SK-N-SH treated with all-trans-retinoic acid at 6 μM for 48 hours (cell line): ENCODE measurements around the gene PEPD.

Experiments used
- ATAC-seq: fragments of 200-7000 bp; cut with Tn5 transposase; 3 replicates; pipeline ENCODE4 v1.9.1; 2020; ENCODE audit warnings: mild to moderate bottlenecking, moderate library complexity
- ARNTL ChIP-seq: fragments of 450-650 bp; formaldehyde crosslinking; IDR thresholded peaks from 2 replicates; pipeline ENCODE4 v1.5.0; 2020; ENCODE audit warnings: low read depth, mild to moderate bottlenecking, moderate library complexity, borderline replicate concordance
- BACH2 ChIP-seq: fragments of 250-450 bp; sonication (Bioruptor Pico); IDR thresholded peaks from 2 replicates; pipeline ENCODE4 v1.9.0; 2021; ENCODE audit warnings: mild to moderate bottlenecking, borderline replicate concordance
- CREB5 ChIP-seq: fragments of 250-450 bp; sonication (Bioruptor Pico); IDR thresholded peaks from 2 replicates; pipeline ENCODE4 v1.5.1; 2020; ENCODE audit warnings: low read depth, mild to moderate bottlenecking, moderate library complexity
- CSDC2 ChIP-seq: fragments of 250-450 bp; sonication (Bioruptor Pico); IDR thresholded peaks from 2 replicates; pipeline ENCODE4 v1.5.0; 2020; ENCODE audit warnings: mild to moderate bottlenecking, moderate library complexity
- ESRRG ChIP-seq: fragments of 250-450 bp; sonication (Bioruptor Pico); IDR thresholded peaks from 2 replicates; pipeline ENCODE4 v1.6.1; 2021; ENCODE audit warnings: mild to moderate bottlenecking
- GLIS3 ChIP-seq: fragments of 250-450 bp; sonication (Bioruptor Pico); IDR thresholded peaks from 2 replicates; pipeline ENCODE4 v1.5.0; 2020; ENCODE audit warnings: mild to moderate bottlenecking, moderate library complexity
- ISL1 ChIP-seq: fragments of 250-450 bp; sonication (Bioruptor Pico); IDR thresholded peaks from 2 replicates; pipeline ENCODE4 v2.1.2; 2022; ENCODE audit warnings: mild to moderate bottlenecking, moderate library complexity
- OSR1 ChIP-seq: fragments of 250-450 bp; sonication (Bioruptor Pico); IDR thresholded peaks from 2 replicates; pipeline ENCODE4 v1.8.0; 2022; ENCODE audit warnings: moderate library complexity, mild to moderate bottlenecking, inconsistent platforms
- PATZ1 ChIP-seq: fragments of 250-450 bp; sonication (Bioruptor Pico); IDR thresholded peaks from 2 replicates; pipeline ENCODE4 v1.8.0; 2020; ENCODE audit warnings: mild to moderate bottlenecking, moderate library complexity, borderline replicate concordance
- PPARA ChIP-seq: fragments of 250-450 bp; sonication (Bioruptor Pico); IDR thresholded peaks from 2 replicates; pipeline ENCODE4 v1.5.0; 2020; ENCODE audit warnings: mild to moderate bottlenecking, borderline replicate concordance
- RARB ChIP-seq: fragments of 250-450 bp; sonication (Bioruptor Pico); IDR thresholded peaks from 2 replicates; pipeline ENCODE4 v1.8.0; 2021; ENCODE audit warnings: mild to moderate bottlenecking, moderate library complexity
- SNAI2 ChIP-seq: fragments of 250-450 bp; sonication (Bioruptor Pico); IDR thresholded peaks from 2 replicates; pipeline ENCODE4 v1.5.0; 2020; ENCODE audit warnings: mild to moderate bottlenecking, moderate library complexity
- TCF4 ChIP-seq: fragments of 250-450 bp; sonication (Bioruptor Pico); IDR thresholded peaks from 2 replicates; pipeline ENCODE4 v1.8.0; 2021; ENCODE audit warnings: mild to moderate bottlenecking, moderate library complexity, borderline replicate concordance
- TOX ChIP-seq: fragments of 250-450 bp; sonication (Bioruptor Pico); IDR thresholded peaks from 2 replicates; pipeline ENCODE4 v1.8.0; 2021; ENCODE audit warnings: mild to moderate bottlenecking, moderate library complexity, borderline replicate concordance
- ZC3H10 ChIP-seq: fragments of 250-450 bp; sonication (Bioruptor Pico); IDR thresholded peaks from 2 replicates; pipeline ENCODE4 v1.5.1; 2021; ENCODE audit warnings: mild to moderate bottlenecking, moderate library complexity
- ZFP30 ChIP-seq: fragments of 450-650 bp; formaldehyde crosslinking; IDR thresholded peaks from 2 replicates; pipeline ENCODE4 v1.5.0; 2022; ENCODE audit warnings: mild to moderate bottlenecking, moderate library complexity
- ZNF565 ChIP-seq: fragments of 450-650 bp; formaldehyde crosslinking; conservative IDR thresholded peaks from 2 replicates; pipeline ENCODE4 v1.5.0; 2020; ENCODE audit warnings: low read depth, mild to moderate bottlenecking, moderate library complexity
- ZNF70 ChIP-seq: fragments of 450-650 bp; formaldehyde crosslinking; IDR thresholded peaks from 2 replicates; pipeline ENCODE4 v1.5.0; 2020; ENCODE audit warnings: mild to moderate bottlenecking, moderate library complexity
- TF ChIP-seq, protein P1 (sequence below): fragments of 250-450 bp; sonication (Bioruptor Pico); IDR thresholded peaks from 2 replicates; pipeline ENCODE4 v1.5.0; 2020; ENCODE audit warnings: mild to moderate bottlenecking, moderate library complexity
- TF ChIP-seq, protein P2 (sequence below): fragments of 250-450 bp; sonication (Bioruptor Pico); IDR thresholded peaks from 2 replicates; pipeline ENCODE4 v1.5.1; 2021; ENCODE audit warnings: mild to moderate bottlenecking, moderate library complexity
- TF ChIP-seq, protein P3 (sequence below): fragments of 250-450 bp; sonication (Bioruptor Pico); IDR thresholded peaks from 2 replicates; pipeline ENCODE4 v1.8.0; 2021; ENCODE audit warnings: low read depth, mild to moderate bottlenecking, moderate library complexity, borderline replicate concordance

Gene PEPD

DNA sequence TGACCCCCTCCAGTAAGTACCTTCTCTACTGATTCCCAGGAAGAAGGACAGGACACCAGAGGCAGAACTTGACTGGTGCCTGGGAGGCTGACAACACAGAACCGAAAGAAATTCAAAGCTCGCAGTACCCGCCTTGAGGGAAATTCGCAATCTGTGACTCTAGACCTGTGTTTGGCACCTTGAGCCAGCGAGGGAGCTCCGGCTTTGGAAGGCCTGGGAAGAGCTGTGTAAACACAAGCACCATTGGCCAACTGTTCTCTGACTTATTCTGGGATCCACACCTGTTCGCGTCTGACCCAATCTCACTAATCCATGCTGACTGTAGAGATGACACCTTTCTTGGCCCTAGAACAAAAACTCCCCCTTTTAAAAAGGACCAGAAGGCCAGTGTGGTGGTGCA is 97.4 kb downstream of the PEPD start (continued):
- TF ChIP-seq, protein P1, sequence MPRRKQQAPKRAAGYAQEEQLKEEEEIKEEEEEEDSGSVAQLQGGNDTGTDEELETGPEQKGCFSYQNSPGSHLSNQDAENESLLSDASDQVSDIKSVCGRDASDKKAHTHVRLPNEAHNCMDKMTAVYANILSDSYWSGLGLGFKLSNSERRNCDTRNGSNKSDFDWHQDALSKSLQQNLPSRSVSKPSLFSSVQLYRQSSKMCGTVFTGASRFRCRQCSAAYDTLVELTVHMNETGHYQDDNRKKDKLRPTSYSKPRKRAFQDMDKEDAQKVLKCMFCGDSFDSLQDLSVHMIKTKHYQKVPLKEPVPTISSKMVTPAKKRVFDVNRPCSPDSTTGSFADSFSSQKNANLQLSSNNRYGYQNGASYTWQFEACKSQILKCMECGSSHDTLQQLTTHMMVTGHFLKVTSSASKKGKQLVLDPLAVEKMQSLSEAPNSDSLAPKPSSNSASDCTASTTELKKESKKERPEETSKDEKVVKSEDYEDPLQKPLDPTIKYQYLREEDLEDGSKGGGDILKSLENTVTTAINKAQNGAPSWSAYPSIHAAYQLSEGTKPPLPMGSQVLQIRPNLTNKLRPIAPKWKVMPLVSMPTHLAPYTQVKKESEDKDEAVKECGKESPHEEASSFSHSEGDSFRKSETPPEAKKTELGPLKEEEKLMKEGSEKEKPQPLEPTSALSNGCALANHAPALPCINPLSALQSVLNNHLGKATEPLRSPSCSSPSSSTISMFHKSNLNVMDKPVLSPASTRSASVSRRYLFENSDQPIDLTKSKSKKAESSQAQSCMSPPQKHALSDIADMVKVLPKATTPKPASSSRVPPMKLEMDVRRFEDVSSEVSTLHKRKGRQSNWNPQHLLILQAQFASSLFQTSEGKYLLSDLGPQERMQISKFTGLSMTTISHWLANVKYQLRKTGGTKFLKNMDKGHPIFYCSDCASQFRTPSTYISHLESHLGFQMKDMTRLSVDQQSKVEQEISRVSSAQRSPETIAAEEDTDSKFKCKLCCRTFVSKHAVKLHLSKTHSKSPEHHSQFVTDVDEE (CRISPR knock-in tag): no peak

- TF ChIP-seq TOX (CRISPR knock-in tag): no peak
- TF ChIP-seq BACH2 (CRISPR knock-in tag): no peak
- TF ChIP-seq ZC3H10 (CRISPR knock-in tag): no peak
- no peak for TF ChIP-seq ARNTL (CRISPR knock-in tag)
- TF ChIP-seq SNAI2 (CRISPR knock-in tag): no peak
- no peak for TF ChIP-seq CREB5 (CRISPR knock-in tag)
- no peak for TF ChIP-seq ESRRG (CRISPR knock-in tag)
- TF ChIP-seq, protein P2, sequence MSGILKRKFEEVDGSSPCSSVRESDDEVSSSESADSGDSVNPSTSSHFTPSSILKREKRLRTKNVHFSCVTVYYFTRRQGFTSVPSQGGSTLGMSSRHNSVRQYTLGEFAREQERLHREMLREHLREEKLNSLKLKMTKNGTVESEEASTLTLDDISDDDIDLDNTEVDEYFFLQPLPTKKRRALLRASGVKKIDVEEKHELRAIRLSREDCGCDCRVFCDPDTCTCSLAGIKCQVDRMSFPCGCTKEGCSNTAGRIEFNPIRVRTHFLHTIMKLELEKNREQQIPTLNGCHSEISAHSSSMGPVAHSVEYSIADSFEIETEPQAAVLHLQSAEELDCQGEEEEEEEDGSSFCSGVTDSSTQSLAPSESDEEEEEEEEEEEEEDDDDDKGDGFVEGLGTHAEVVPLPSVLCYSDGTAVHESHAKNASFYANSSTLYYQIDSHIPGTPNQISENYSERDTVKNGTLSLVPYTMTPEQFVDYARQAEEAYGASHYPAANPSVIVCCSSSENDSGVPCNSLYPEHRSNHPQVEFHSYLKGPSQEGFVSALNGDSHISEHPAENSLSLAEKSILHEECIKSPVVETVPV (CRISPR knock-in tag): no peak
- no peak for TF ChIP-seq ZNF70 (CRISPR knock-in tag)
- no peak for TF ChIP-seq GLIS3
- no peak for TF ChIP-seq RARB
- TF ChIP-seq ZFP30 (CRISPR knock-in tag): no peak
- no peak for TF ChIP-seq CSDC2 (CRISPR knock-in tag)
- TF ChIP-seq OSR1 (CRISPR knock-in tag): no peak
- no peak for TF ChIP-seq ZNF565
- TF ChIP-seq TCF4 (CRISPR knock-in tag): no peak
- TF ChIP-seq ISL1 (CRISPR knock-in tag): no peak
- TF ChIP-seq PPARA: no peak
- TF ChIP-seq PATZ1 (CRISPR knock-in tag): no peak
- TF ChIP-seq, protein P3, sequence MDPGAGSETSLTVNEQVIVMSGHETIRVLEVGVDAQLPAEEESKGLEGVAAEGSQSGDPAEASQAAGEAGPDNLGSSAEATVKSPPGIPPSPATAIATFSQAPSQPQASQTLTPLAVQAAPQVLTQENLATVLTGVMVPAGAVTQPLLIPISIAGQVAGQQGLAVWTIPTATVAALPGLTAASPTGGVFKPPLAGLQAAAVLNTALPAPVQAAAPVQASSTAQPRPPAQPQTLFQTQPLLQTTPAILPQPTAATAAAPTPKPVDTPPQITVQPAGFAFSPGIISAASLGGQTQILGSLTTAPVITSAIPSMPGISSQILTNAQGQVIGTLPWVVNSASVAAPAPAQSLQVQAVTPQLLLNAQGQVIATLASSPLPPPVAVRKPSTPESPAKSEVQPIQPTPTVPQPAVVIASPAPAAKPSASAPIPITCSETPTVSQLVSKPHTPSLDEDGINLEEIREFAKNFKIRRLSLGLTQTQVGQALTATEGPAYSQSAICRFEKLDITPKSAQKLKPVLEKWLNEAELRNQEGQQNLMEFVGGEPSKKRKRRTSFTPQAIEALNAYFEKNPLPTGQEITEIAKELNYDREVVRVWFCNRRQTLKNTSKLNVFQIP: no peak
- ATAC-seq: no peak
Measured at GRCh38 chr19:33422369-33423180, 99.0 kb downstream of the PEPD start.

DNA sequence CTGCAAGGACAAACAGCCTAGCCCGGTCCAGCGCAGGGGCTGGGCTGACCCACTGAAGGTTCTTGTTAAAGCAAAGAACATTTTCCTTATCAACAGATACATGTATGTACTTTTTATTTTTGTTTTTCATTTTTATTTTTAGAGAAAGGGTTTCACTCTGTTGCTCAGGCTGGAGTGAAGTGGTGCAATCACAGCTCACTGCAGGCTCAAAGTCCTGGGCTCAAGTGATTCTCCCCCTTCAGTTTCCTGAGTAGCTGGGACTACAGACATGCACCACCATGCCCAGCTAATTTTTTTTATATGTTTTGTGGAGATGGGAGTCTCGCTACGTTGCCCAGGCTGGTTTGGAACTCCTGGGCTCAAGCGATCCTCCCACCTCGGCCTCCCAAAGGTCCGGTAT is 100.2 kb downstream of the PEPD start:
- ATAC-seq: no peak
- TF ChIP-seq CSDC2 (CRISPR knock-in tag) (no peak), SNAI2 (CRISPR knock-in tag) (no peak), GLIS3 (no peak), PPARA (no peak), BACH2 (CRISPR knock-in tag) (no peak), ZNF565 (no peak), ARNTL (CRISPR knock-in tag) (no peak), OSR1 (CRISPR knock-in tag) (no peak), ZNF70 (CRISPR knock-in tag) (no peak), TCF4 (CRISPR knock-in tag) (no peak), CREB5 (CRISPR knock-in tag) (no peak)
- TF ChIP-seq, protein P2 (CRISPR knock-in tag): no peak
- TF ChIP-seq, protein P3: no peak
